ENCODE results near the gene RCAN3.

Gene RCAN3

GRCh38 chr1:24578846-24579245 lies 76.2 kb downstream of the RCAN3 start:
- no peak overlapping the region for H3K27ac Mint-ChIP-seq
- no peaks in the 10 kb centered on the region for H3K4me1 Mint-ChIP-seq
- no peaks in the 10 kb centered on the region for H3K36me3 Mint-ChIP-seq (ENCODE audit: low read depth)
- H3K9me3 Mint-ChIP-seq: peaks cover 2% of the 10 kb centered on the region
- H3K27me3 Mint-ChIP-seq (ENCODE audit: low read depth): peaks cover 7% of the 10 kb centered on the region
- no peak overlapping the region for H3K4me3 Mint-ChIP-seq
- TF ChIP-seq, protein P1, sequence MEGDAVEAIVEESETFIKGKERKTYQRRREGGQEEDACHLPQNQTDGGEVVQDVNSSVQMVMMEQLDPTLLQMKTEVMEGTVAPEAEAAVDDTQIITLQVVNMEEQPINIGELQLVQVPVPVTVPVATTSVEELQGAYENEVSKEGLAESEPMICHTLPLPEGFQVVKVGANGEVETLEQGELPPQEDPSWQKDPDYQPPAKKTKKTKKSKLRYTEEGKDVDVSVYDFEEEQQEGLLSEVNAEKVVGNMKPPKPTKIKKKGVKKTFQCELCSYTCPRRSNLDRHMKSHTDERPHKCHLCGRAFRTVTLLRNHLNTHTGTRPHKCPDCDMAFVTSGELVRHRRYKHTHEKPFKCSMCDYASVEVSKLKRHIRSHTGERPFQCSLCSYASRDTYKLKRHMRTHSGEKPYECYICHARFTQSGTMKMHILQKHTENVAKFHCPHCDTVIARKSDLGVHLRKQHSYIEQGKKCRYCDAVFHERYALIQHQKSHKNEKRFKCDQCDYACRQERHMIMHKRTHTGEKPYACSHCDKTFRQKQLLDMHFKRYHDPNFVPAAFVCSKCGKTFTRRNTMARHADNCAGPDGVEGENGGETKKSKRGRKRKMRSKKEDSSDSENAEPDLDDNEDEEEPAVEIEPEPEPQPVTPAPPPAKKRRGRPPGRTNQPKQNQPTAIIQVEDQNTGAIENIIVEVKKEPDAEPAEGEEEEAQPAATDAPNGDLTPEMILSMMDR (IDR thresholded peaks at IDR 0.05; ENCODE audit: unreplicated experiment in 3 of 3): no peak

GRCh38 chr1:24580756-24581155 lies 78.1 kb downstream of the RCAN3 start:
- Mint-ChIP-seq H3K4me3 (no peak overlapping the region), H3K27me3 (ENCODE audit: low read depth) (peaks cover 11% of the 10 kb centered on the region), H3K27ac (no peak overlapping the region), H3K36me3 (ENCODE audit: low read depth) (no peaks in the 10 kb centered on the region), H3K9me3 (peaks cover 2% of the 10 kb centered on the region), H3K4me1 (no peaks in the 10 kb centered on the region)
- TF ChIP-seq, protein P1 (IDR thresholded peaks at IDR 0.05; ENCODE audit: unreplicated experiment in 3 of 3): no peak

- no peaks in the 10 kb centered on the region for H3K36me3 Mint-ChIP-seq (ENCODE audit: low read depth)
- no peaks in the 10 kb centered on the region for H3K4me1 Mint-ChIP-seq
These were observed 81.6 kb downstream of the RCAN3 start for GRCh38 chr1:24584171-24584647.

GRCh38 chr1:24586119-24586518 lies 83.5 kb downstream of the RCAN3 start:
- no peak overlapping the region for H3K27ac Mint-ChIP-seq
- no peaks in the 10 kb centered on the region for H3K36me3 Mint-ChIP-seq (ENCODE audit: low read depth)
- no peaks in the 10 kb centered on the region for H3K4me1 Mint-ChIP-seq
- H3K27me3 Mint-ChIP-seq (ENCODE audit: low read depth): peaks cover 20% of the 10 kb centered on the region
- no peak overlapping the region for H3K4me3 Mint-ChIP-seq
- H3K9me3 Mint-ChIP-seq: peaks cover 2% of the 10 kb centered on the region
- TF ChIP-seq, protein P1 (IDR thresholded peaks at IDR 0.05; ENCODE audit: unreplicated experiment in 3 of 3): no peak

More at GRCh38 chr1:24584171-24584647, 81.6 kb downstream of the RCAN3 start:
- TF ChIP-seq, protein P1 (IDR thresholded peaks at IDR 0.05; ENCODE audit: unreplicated experiment in 3 of 3): no peak
- H3K4me3 Mint-ChIP-seq: no peak overlapping the region
- peaks cover 19% of the 10 kb centered on the region for H3K27me3 Mint-ChIP-seq (ENCODE audit: low read depth)
- peaks cover 2% of the 10 kb centered on the region for H3K9me3 Mint-ChIP-seq
- no peak overlapping the region for H3K27ac Mint-ChIP-seq

DNA sequence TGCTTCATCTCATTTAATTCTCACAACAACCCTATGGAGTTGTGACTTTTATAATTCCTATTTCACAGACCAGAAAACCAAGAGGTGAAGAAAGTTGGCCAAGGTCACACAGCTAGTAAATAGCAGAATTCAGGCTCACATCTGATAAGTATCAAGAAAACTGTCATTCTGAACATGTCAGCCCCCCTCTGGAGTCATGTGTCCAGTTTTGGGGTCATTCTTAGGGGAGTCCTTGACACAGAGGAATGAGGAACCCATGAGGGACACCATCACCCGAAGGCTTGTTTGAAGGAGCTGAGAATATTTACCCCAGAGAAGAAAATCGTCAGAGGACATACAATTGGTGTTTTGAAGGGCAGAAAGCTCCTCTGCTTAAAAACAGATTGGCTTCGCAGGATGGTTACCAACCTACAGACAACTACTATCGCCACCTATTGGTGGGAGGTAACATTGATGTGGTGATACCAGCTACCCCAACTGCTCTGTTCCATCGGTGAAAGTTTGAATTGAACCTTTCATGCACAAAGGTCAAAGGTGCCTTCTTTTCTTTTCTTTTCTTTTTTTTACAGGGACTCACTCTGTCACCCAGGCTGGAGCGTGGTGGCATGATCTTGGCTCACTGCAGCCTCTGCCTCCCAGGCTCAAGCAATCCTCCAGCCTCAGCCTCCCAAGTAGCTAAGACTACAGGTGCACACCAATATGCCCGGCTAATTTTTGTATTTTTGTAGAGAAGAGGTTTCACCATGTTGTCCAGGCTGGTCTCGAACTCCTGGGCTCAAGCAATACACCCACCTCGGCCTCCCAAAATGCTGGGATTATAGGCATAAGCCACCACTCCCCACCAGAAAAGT lies 84.6 kb downstream of the RCAN3 start:
- Mint-ChIP-seq H3K9me3 (peaks cover 2% of the 10 kb centered on the region), H3K4me1 (no peaks in the 10 kb centered on the region)

More for the DNA sequence above, 84.6 kb downstream of the RCAN3 start:
- Mint-ChIP-seq H3K27ac (no peak overlapping the region), H3K27me3 (ENCODE audit: low read depth) (peaks cover 25% of the 10 kb centered on the region), H3K4me3 (no peak overlapping the region), H3K36me3 (ENCODE audit: low read depth) (no peaks in the 10 kb centered on the region)
- TF ChIP-seq, protein P1 (IDR thresholded peaks at IDR 0.05; ENCODE audit: unreplicated experiment in 3 of 3): peak; percentile 58 to 72 (median 60)
